Measurements from ENCODE around the gene TTC12. TPM values are rescaled to one million over a fixed set of nuclear protein-coding genes. Genes with fewer than 3 reads are reported as not detected.

Gene TTC12
- total RNA-seq, 2 experiments from 2014 or later, result 16.3 to 17.6 TPM

DNA sequence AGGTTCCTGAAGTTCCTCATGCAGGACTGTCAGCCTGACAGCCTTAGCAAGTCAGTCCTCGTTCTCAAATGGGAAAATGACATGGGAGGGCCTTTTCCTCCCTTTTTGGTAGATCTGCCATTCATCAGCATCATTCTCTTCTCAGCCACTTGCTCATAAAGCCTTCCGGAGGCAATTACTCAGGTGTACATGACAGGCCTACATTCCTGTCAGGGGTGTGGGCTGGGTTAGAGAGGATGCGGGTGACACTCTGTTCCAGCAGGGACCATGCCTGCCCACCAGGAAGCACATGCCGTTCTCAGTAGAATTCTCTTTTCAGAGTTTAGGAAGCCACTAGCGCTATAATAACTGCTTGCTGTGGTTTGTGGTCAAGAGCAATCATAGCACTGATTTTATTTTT lies 49.0 kb downstream of the TTC12 start:
- H3K9me3 Mint-ChIP-seq (ENCODE audit: low read depth), result no peaks in the 10 kb centered on the region
- no peak for ATAC-seq
- H3K27ac Mint-ChIP-seq, result no peak overlapping the region
- no peak for DNase-seq
- no peak overlapping the region for H3K4me3 Mint-ChIP-seq
- H3K36me3 Mint-ChIP-seq (ENCODE audit: low read depth), result peaks cover 24% of the 10 kb centered on the region
- intact Hi-C loops (cut with DNase I, micrococcal nuclease), result no loop called here
- peaks cover 19% of the 10 kb centered on the region for H3K4me1 Mint-ChIP-seq
- ChIA-PET POLR2A (no interaction called here), CTCF (no interaction called here)
- no peaks in the 10 kb centered on the region for H3K27me3 Mint-ChIP-seq

DNA sequence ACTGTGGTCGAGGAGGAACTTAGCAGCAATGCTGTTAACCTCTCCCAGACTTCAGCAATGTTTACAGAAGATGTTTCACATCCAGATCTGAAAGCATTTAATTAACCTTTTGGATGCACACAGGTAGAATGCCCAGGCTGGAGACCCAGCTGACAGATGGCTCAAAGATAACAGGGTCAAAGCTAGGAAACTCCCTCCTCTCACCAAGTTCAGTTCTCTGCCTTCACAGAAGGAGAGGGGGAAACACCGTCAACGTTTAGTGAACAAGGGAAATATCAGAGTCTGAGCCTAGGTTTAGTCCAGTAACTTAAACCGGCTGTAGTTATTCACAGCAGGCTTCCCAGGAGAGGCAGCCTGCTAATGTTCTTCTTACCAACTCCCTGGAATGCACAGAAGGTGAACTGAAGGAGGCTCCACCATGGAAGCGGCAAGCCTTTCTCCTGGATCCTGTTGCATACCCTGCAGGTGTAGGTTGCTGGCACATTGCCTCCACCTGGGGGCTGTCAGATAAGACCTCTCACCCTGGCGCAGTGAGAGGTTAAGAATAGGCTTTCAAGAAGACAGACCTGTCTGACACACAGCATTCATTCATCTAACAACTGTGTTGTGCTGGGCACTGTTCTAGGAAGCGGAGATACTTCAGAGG lies 49.7 kb downstream of the TTC12 start:
- ChIA-PET CTCF (no interaction called here), POLR2A (no interaction called here)
- DNase-seq (no peak), ATAC-seq (no peak)
- Mint-ChIP-seq H3K9me3 (ENCODE audit: low read depth) (no peaks in the 10 kb centered on the region), H3K27ac (no peak overlapping the region), H3K27me3 (no peaks in the 10 kb centered on the region), H3K4me3 (no peak overlapping the region), H3K36me3 (ENCODE audit: low read depth) (peaks cover 20% of the 10 kb centered on the region), H3K4me1 (peaks cover 19% of the 10 kb centered on the region)
- intact Hi-C loops (cut with DNase I, micrococcal nuclease), result no loop called here

DNA sequence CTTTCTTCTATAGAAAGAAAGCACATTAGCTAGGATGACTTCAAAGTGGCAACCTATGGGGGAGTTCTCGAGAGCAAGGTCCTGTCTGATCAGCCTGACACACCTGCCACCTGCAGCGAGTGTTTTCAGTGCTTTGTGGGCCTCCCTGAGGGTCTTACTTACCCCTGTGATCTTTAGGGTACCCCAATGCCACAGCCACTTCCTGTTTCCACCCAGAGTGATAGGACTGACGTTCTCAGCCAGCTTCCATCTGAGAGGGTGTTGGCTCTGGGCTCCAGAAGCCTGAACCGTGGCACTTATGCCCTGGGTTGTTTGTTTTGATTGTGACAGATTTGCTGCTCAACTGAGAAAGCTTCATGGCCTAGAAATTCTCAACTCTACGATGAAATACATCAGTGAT lies 51.5 kb downstream of the TTC12 start:
- intact Hi-C loops (cut with DNase I, micrococcal nuclease), result no loop called here
- CTCF ChIA-PET, result interaction anchor here (0.7 kb wide), 1 partner anchor 57 kb away, joined by 3 read pairs; no protein-coding TSS in a partner anchor
- no peaks in the 10 kb centered on the region for H3K27me3 Mint-ChIP-seq
- no peak overlapping the region for H3K4me3 Mint-ChIP-seq
- peaks cover 14% of the 10 kb centered on the region for H3K36me3 Mint-ChIP-seq (ENCODE audit: low read depth)
- DNase-seq (no peak), ATAC-seq (no peak)
- peaks cover 19% of the 10 kb centered on the region for H3K4me1 Mint-ChIP-seq
- H3K27ac Mint-ChIP-seq, result no peak overlapping the region
- POLR2A ChIA-PET, result no interaction called here
- no peaks in the 10 kb centered on the region for H3K9me3 Mint-ChIP-seq (ENCODE audit: low read depth)

DNA sequence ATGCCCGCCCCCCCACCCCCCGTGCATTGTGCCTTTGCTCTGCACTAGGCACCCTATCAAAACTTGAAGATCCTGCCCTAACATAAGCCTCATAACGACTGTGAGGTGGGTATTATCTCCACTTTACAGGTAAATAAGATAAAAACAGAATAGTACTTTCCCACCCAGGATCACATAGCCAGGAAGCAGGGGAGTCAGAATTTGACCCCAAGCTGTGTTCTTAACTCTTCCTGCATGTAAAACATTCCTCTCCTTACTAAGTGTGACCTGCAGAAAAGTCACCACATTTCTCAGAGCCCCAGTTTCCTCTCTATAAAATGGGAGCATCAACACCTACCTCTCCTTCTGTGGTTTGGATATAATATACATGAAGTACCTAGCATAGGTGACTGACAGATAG lies 55.0 kb downstream of the TTC12 start:
- intact Hi-C loops (cut with DNase I, micrococcal nuclease), result no loop called here
- ChIA-PET CTCF (interaction anchor here (1.1 kb wide), 1 partner anchor 38 kb away, joined by 3 read pairs; no protein-coding TSS in a partner anchor), POLR2A (no interaction called here)
- H3K27me3 Mint-ChIP-seq, result no peaks in the 10 kb centered on the region
- no peak for DNase-seq
- no peak overlapping the region for H3K27ac Mint-ChIP-seq
- peaks cover 12% of the 10 kb centered on the region for H3K4me1 Mint-ChIP-seq
- no peak overlapping the region for H3K4me3 Mint-ChIP-seq
- H3K36me3 Mint-ChIP-seq (ENCODE audit: low read depth), result peaks cover 15% of the 10 kb centered on the region
- no peaks in the 10 kb centered on the region for H3K9me3 Mint-ChIP-seq (ENCODE audit: low read depth)
- no peak for ATAC-seq

DNA sequence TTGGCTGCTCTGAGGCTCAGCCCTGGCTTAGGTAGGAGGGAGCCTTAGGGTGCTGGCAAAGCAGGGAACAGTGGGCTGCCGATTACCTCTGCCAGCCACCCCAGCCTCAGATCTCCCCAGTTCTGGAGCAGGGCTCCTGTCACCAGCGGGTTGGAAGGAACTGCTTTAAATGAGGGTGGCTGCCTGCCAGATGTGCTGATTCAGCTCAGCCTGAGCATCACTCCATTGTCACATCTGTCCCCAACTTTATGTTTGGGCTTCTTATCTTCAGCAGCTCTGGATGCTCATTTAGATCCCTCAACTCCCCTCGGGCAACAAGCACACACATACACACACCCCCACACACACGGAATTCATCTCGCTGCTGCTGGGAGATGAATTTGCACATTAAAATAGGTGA lies 56.3 kb downstream of the TTC12 start:
- Mint-ChIP-seq H3K36me3 (ENCODE audit: low read depth) (peaks cover 15% of the 10 kb centered on the region), H3K27ac (no peak overlapping the region), H3K9me3 (ENCODE audit: low read depth) (no peaks in the 10 kb centered on the region), H3K4me3 (no peak overlapping the region), H3K4me1 (peaks cover 5% of the 10 kb centered on the region), H3K27me3 (no peaks in the 10 kb centered on the region)
- intact Hi-C loops (cut with DNase I, micrococcal nuclease), result no loop called here
- DNase-seq (no peak), ATAC-seq (no peak)
- POLR2A ChIA-PET, result no interaction called here
- CTCF ChIA-PET, result interaction anchor here (1.1 kb wide), 1 partner anchor 39 kb away, joined by 3 read pairs; no protein-coding TSS in a partner anchor

DNA sequence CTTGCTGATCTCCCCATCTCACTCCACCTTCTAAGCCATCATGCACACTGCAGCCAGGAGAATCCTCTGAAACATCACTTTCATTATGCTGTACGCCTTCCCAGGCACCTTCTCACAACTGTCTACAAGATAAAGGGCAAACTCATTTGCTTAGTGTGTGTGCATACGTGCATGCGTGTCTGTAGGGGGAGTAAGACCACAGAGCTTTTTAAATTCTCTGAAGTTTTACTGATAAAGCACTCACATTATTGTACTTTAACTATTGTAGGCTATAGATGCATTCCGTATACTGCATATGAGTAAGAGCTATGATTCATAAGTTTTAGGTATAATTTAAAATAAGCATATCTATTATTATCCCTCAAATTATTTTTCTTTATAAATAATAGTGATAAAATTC lies 57.9 kb downstream of the TTC12 start:
- CTCF ChIA-PET, result no interaction called here
- DNase-seq (no peak), ATAC-seq (no peak)
- Mint-ChIP-seq H3K4me1 (no peaks in the 10 kb centered on the region), H3K36me3 (ENCODE audit: low read depth) (peaks cover 14% of the 10 kb centered on the region), H3K4me3 (no peak overlapping the region), H3K27me3 (no peaks in the 10 kb centered on the region), H3K9me3 (ENCODE audit: low read depth) (no peaks in the 10 kb centered on the region), H3K27ac (no peak overlapping the region)
- intact Hi-C loops (cut with DNase I, micrococcal nuclease), result no loop called here
- POLR2A ChIA-PET, result no interaction called here

DNA sequence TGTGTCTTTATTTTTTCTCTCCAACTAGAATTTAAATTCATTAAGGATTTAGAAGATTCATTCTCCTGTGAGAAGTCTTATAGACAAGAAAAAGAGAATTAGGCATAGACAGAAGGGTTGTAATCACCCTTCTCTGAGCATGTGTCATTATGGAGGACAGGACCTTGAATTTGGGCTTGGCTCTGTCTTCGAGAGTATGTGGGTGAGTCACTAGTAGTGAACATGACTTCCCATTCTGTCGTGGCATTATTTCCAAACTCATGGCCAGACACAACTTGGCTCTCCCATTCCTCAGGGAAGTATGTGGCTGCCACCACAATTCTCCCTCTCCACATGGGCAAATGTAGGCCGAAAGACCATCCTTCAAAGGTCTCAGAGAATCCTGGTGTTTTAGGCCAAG lies 58.9 kb downstream of the TTC12 start:
- Mint-ChIP-seq H3K9me3 (ENCODE audit: low read depth) (no peaks in the 10 kb centered on the region), H3K27ac (no peak overlapping the region), H3K36me3 (ENCODE audit: low read depth) (peaks cover 9% of the 10 kb centered on the region), H3K4me3 (no peak overlapping the region), H3K4me1 (no peaks in the 10 kb centered on the region), H3K27me3 (no peaks in the 10 kb centered on the region)
- ChIA-PET POLR2A (no interaction called here), CTCF (no interaction called here)
- no peak for DNase-seq
- no peak for ATAC-seq
- intact Hi-C loops (cut with DNase I, micrococcal nuclease), result no loop called here

DNA sequence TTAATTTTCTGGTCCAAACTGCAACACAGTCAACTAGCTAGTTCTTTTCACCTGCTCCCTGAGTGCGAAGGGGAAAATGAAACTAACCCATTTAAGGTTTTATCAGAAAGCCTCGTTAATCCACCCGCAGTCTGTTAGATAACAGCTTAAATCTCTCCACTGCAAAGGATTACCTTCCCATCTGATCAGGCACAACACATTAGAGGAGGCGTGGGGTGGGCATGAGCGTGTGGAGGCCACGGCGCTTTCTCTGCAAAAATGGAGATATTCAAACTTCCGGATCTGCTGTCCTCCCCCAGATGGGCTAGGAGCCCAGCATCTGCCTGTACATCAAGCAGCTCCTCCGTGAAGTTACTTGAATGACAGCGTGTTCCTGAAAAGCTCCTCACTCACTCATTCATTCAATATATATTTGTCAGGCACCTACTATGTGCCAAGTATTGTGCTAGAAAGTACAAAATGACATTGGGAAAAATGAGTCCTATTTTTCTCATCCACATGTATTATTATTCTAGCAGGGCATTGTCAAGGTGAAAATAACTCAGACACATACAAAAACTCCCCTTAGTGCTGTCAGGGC lies 59.7 kb downstream of the TTC12 start:
- no peak for ATAC-seq
- CTCF ChIA-PET, result interaction anchor here (0.6 kb wide), 1 partner anchor 37 kb away, joined by 4 read pairs; no protein-coding TSS in a partner anchor
- intact Hi-C loops (cut with DNase I, micrococcal nuclease), result no loop called here
- Mint-ChIP-seq H3K27ac (no peak overlapping the region), H3K9me3 (ENCODE audit: low read depth) (no peaks in the 10 kb centered on the region), H3K4me1 (no peaks in the 10 kb centered on the region), H3K36me3 (ENCODE audit: low read depth) (peaks cover 6% of the 10 kb centered on the region), H3K4me3 (no peak overlapping the region), H3K27me3 (no peaks in the 10 kb centered on the region)
- DNase-seq, result no peak
- POLR2A ChIA-PET, result no interaction called here

DNA sequence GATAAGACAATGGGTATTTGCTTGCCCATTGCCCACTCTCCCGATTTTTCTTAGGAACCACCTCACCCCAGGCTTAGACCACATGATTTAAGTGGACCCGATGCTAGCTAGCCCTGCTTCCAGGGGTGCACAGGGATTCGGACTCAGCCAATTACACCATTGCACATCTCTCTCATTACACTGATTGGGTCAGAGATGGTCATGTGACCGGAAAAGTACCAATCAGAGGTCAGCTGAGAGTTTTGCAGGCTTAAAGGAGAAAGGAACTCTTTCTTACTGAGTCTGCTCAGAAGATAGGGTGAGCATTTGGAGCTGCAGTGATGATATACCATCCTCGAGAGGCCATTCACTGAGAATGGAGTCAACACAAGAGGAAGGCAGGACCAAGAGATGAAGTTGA lies 61.0 kb downstream of the TTC12 start:
- intact Hi-C loops (cut with DNase I, micrococcal nuclease), result no loop called here
- no peak overlapping the region for H3K4me3 Mint-ChIP-seq
- POLR2A ChIA-PET, result no interaction called here
- H3K4me1 Mint-ChIP-seq, result no peaks in the 10 kb centered on the region
- H3K27ac Mint-ChIP-seq, result no peak overlapping the region
- H3K36me3 Mint-ChIP-seq (ENCODE audit: low read depth), result peaks cover 12% of the 10 kb centered on the region
- H3K27me3 Mint-ChIP-seq, result no peaks in the 10 kb centered on the region
- no peaks in the 10 kb centered on the region for H3K9me3 Mint-ChIP-seq (ENCODE audit: low read depth)
- no peak for DNase-seq
- CTCF ChIA-PET, result no interaction called here
- no peak for ATAC-seq

DNA sequence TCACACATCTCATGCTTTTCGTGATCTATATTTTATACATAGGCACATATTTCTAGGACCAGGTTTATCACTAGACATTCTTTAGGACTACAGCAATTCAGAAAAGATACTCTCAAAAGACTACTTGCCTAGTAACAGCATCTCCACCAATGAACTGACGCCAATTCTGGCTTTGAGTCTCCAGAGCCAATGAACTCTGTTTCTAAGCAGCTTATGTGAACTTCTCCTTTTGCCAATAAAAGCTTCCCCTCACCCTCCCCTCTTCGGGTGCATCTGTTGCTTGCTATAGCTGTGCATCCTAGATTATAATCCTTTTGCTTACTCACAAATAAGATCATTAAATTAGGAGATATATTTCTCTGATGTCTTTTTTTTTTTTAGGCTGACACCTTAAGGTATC lies 61.8 kb downstream of the TTC12 start:
- DNase-seq (no peak), ATAC-seq (no peak)
- H3K27ac Mint-ChIP-seq, result no peak overlapping the region
- POLR2A ChIA-PET, result no interaction called here
- no peaks in the 10 kb centered on the region for H3K27me3 Mint-ChIP-seq
- intact Hi-C loops (cut with DNase I, micrococcal nuclease), result no loop called here
- H3K36me3 Mint-ChIP-seq (ENCODE audit: low read depth), result peaks cover 13% of the 10 kb centered on the region
- no peaks in the 10 kb centered on the region for H3K9me3 Mint-ChIP-seq (ENCODE audit: low read depth)
- H3K4me3 Mint-ChIP-seq, result no peak overlapping the region
- H3K4me1 Mint-ChIP-seq, result no peaks in the 10 kb centered on the region
- CTCF ChIA-PET, result interaction anchor here (0.5 to 0.7 kb wide), 2 partner anchors 19 to 22 kb away, joined by 3 read pairs; no protein-coding TSS in a partner anchor

DNA sequence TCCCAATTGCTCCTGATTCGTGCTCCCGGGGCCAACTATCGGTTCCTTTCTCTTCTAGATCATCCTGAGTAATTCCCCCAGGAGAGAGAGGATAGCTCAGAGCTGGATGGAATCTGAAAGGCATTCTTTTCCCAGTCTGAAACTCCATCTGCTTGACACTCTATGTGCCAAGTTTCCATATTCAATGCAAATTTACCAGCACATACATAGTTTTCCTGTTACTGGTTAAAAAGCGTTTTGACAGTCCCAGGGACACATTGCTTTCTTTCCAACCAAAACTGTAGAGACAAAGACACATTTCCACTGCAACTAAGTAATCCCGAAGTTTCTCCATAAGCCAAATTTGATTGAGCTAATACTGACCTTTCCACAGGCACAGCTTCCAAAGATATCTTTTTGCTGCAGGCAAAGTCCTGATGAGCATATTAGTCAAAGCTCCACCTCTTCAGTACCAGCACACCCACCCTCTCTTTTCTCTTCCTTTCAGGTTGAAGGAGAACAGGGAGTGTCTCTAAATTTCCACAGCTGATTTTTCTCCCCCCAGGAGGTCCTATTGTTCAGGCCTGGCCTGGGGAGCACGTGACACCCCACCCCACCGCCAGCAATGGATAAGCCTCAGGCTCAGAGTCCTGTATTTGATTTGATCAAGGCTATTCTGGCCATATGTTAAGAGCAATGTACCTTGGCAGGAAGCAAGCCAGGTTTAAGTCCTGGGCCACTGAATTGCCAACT lies 63.5 kb downstream of the TTC12 start:
- CTCF ChIA-PET, result interaction anchor here (1.1 kb wide), 1 partner anchor 9 kb away, joined by 3 read pairs; no protein-coding TSS in a partner anchor
- H3K4me3 Mint-ChIP-seq, result no peak overlapping the region
- H3K27ac Mint-ChIP-seq, result no peak overlapping the region
- DNase-seq (no peak), ATAC-seq (no peak)
- no peaks in the 10 kb centered on the region for H3K9me3 Mint-ChIP-seq (ENCODE audit: low read depth)
- peaks cover 11% of the 10 kb centered on the region for H3K36me3 Mint-ChIP-seq (ENCODE audit: low read depth)
- intact Hi-C loops (cut with DNase I, micrococcal nuclease), result no loop called here
- POLR2A ChIA-PET, result no interaction called here
- no peaks in the 10 kb centered on the region for H3K4me1 Mint-ChIP-seq
- no peaks in the 10 kb centered on the region for H3K27me3 Mint-ChIP-seq

DNA sequence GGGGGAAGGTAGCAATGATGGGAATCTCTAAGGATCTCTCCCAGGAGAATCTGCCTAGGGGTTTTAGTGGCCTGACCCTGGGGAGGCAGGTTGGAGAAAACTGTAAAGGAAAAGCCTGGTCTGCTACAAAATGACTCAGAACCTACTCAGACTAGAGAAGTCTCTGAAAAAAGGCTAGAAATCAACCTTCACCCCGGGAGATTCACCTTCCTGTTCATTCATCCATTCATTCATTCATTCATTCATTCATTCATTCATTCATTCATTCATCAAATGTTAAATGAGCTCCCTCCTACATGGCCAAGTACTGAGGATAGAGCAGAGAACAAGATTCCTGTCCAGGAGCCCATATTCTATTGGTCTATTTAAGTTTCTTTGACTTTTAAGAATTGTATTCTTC lies 64.3 kb downstream of the TTC12 start:
- CTCF ChIA-PET, result interaction anchor here (1.1 kb wide), 1 partner anchor 8 kb away, joined by 3 read pairs; no protein-coding TSS in a partner anchor
- Mint-ChIP-seq H3K4me3 (no peak overlapping the region), H3K9me3 (ENCODE audit: low read depth) (no peaks in the 10 kb centered on the region), H3K4me1 (no peaks in the 10 kb centered on the region), H3K27me3 (no peaks in the 10 kb centered on the region), H3K36me3 (ENCODE audit: low read depth) (peaks cover 8% of the 10 kb centered on the region), H3K27ac (no peak overlapping the region)
- POLR2A ChIA-PET, result no interaction called here
- no peak for ATAC-seq
- intact Hi-C loops (cut with DNase I, micrococcal nuclease), result no loop called here
- DNase-seq, result no peak
